WI38 (cell line): ENCODE measurements around the gene AIP.
"Not testable (repeated sequence)": the region's sequence is repeated elsewhere in the genome, so short reads cannot be mapped to it uniquely, and the experiment has no call there.

Experiments used
- H3K4me3 ChIP-seq: 2 replicates; pipeline ENCODE4 v1.5.1; 2011; ENCODE audit warnings: low read depth, mild to moderate bottlenecking, control low read depth, low read length
- CTCF ChIP-seq: IDR thresholded peaks from 2 replicates; pipeline ENCODE4 v1.5.1; 2012; ENCODE audit warnings: low read depth, mild to moderate bottlenecking, control low read depth, low read length

The AIP gene

DNA sequence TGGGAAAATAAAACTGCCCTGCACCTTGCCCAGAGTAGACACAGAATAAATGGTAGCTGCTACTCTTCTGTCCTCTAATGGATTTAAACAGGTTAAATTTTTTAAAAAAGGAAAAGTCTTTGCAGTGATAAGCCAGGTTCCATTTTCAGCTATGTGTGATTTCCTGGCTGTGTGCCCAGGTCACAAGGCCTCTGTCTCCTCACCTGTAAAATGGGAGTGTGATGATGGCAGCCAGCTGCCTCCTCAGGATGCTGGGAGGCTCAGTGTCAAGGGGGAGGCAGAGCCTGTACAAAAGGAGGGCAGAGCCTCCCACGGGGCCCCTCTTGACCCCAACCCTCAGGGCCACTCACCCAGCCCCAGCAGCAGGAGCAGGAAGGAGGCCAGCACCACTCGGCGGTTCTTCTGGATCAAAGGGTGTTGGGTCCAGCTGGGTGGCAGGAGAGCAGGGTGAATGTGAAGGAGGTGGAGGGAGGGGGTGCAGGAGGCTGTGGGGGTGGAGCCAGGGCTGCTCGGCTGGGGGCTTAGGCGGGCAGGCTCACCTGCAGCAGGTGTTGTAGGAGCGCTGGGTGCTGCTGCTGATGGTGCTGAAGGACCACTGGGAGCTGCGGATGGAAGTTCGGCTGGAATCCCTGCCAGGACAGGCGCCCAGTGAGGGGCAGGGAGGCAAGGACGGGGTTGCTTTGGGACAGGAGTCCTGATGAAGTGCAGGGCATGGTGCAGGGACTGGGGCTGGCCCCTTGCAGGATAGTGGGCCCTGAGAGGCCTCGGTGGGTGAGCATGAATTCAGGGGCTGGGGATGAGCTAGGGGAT lies 15.7 kb upstream of the AIP start:
- H3K4me3 ChIP-seq, result no peak overlapping the region
- TF ChIP-seq CTCF, result no peak

GRCh38 chr11:67468056-67468455 lies 14.8 kb upstream of the AIP start:
- TF ChIP-seq CTCF, result no peak
- H3K4me3 ChIP-seq, result peak overlapping the region; percentile 81

DNA sequence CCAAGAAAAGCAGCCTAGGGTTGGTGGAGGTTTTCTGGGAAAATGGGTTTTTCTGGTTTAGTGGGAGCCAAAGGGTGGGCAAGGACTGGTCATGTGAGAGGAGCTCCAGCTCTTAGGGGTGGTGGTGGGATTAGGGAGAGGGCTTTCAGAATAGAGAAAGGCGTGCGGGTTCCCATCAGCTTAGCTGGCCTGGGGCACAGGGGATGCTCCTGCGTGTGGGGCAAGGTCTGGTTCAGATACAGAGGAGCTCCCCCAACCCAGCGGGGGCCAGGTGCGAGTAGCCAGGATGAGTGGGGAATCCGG lies 14.4 kb upstream of the AIP start:
- no peak for TF ChIP-seq CTCF
- peak overlapping the region; percentile 81 for H3K4me3 ChIP-seq

DNA sequence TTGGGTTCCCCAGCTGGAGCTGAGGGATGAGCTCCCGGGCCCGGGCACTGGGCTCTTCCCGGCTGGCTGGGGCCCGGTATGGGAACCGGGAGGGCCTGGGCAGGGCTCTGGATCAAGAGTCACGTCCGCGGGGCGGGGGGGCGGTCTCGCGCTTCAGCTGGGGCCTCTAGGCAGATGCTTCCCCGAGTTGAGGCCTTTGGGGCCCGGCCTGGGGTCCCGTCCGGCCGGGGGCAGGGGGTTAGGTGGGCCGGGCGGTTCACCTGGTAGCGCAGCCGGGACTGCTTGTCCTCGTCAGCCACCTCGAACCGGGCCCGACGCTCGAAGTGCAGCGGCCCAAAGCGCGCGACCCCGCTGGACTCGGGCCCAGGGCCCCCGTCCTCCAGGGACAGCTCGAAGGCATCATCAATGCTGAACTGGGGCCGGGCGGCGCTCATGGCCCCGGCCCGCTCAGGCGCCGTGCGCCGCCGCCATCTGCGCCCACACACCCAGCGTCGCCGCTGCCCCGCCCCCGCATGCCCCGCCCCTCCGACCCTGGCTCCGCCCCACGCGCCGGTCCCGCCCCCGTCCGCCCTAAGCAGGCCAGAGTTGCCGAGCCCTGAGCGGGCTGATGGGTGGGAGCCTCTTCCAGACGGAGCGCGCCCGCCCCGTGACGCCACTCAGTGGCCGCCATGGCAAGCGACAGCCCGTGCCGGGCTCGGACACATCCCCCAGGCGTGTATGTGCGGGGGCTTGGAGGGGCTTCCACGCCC lies 13.9 kb upstream of the AIP start, which contains the start of gene TMEM134:
Gene TMEM134, minus strand, starts transcription at position 493 of the 749 bp plus-strand sequence. Its CDS starts 59 bp downstream, at position 434.
- H3K4me3 ChIP-seq, result peak within 1 kb of the TSS; percentile 81
- 0 out of 2 replicates have a peak, but pooled peaks have one; percentile 4 for TF ChIP-seq CTCF

DNA sequence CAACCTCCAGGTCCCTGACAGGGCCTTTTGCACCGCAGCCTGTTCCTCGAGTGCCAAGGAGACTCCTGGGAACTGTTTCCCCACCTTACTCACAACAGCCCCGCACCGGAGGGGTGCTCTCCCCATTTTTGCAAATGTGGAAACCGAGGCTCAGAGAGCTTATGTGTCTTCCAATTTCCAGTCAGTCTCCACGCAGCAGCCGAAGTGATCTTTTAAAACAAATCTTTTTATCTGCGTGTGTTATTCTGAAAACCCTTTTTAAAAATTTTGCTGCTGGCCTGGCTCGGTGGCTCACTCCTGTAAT lies 13.4 kb upstream of the AIP start:
- peak overlapping the region; percentile 56 for H3K4me3 ChIP-seq
- TF ChIP-seq CTCF, result no peak

GRCh38 chr11:67470337-67471002 lies 12.4 kb upstream of the AIP start:
- no peak overlapping the region for H3K4me3 ChIP-seq
- TF ChIP-seq CTCF, result no peak

- no peak overlapping the region for H3K4me3 ChIP-seq
- no peak for TF ChIP-seq CTCF
These were observed 9.9 kb upstream of the AIP start for GRCh38 chr11:67472882-67473281.

DNA sequence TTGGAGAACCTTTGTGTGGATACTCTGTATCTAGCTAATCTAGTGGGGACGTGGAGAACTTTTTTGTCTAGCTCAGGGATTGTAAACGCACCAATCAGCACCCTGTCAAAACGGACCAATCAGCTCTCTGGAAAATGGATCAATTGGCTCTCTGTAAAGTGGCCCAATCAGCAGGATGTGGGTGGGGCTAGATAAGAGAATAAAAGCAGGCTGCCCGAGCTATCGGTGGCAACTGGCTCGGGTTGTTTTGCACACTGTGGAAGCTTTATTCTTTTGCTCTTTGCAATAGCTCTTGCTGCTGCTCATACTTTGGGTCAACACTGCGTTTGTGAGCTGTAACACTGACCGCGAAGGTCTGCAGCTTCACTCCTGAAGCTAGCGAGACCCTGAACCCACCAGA lies 6.1 kb upstream of the AIP start:
- H3K4me3 ChIP-seq, result not testable (repeated sequence)

DNA sequence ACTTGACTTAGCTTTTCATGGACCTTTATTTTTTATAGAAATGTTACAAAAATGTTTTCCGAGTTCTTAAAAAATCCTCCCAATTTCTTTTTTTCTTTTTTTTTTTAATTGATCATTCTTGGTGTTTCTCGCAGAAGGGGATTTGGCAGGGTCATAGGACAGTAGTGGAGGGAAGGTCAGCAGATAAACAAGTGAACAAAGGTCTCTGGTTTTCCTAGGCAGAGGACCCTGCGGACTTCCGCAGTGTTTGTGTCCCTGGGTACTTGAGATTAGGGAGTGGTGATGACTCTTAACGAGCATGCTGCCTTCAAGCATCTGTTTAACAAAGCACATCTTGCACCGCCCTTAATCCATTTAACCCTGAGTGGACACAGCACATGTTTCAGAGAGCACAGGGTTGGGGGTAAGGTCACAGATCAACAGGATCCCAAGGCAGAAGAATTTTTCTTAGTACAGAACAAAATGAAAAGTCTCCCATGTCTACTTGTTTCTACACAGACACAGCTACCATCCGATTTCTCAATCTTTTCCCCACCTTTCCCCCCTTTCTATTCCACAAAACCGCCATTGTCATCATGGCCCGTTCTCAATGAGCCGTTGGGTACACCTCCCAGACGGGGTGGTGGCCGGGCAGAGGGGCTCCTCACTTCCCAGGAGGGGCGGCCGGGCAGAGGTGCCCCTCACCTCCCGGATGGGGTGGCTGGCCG lies 5.3 kb upstream of the AIP start:
- not testable (repeated sequence) for H3K4me3 ChIP-seq
